GM13976 (cell line): ENCODE results near the gene RAB35.

Experiments
- DNase-seq: peaks from one replicate; pipeline ENCODE4 v3.0.0; 2012; ENCODE audit warnings: low spot score
- CTCF ChIP-seq: IDR thresholded peaks from 2 replicates; pipeline ENCODE4 v1.5.1; 2012; ENCODE audit warnings: borderline replicate concordance, mild to moderate bottlenecking; ENCODE audit not compliant: insufficient read depth; ENCODE audit errors: extremely low read depth, missing control alignments, control extremely low read depth
- in situ Hi-C: fragments of 300-500 bp; cut with MboI; formaldehyde crosslinking; loops from one replicate; pipeline ENCODE4 v1.12.0; 2022; ENCODE audit warnings: low sequenced_read_pairs, mixed read lengths, inconsistent platforms; ENCODE audit not compliant: unreplicated experiment

Gene RAB35

GRCh38 chr12:120119271-120119973, 2.9 kb upstream of the RAB35 start:
- in situ Hi-C loops, result no loop called here
- no peak for DNase-seq
- no peak for TF ChIP-seq CTCF

GRCh38 chr12:120118321-120119061, 1.9 kb upstream of the RAB35 start:
- TF ChIP-seq CTCF, result no peak
- DNase-seq, result no peak
- in situ Hi-C loops, result no loop called here

- in situ Hi-C loops, result no loop called here
- TF ChIP-seq CTCF, result no peak
- no peak for DNase-seq
Measured at GRCh38 chr12:120117961-120118320, 1.4 kb upstream of the RAB35 start.

- in situ Hi-C loops, result no loop called here
- no peak for TF ChIP-seq CTCF
Measured at GRCh38 chr12:120116792-120117651, 469 bp upstream of the RAB35 start.

GRCh38 chr12:120115692-120116440, 687 bp downstream of the RAB35 start:
- TF ChIP-seq CTCF, result no peak
- DNase-seq, result no peak
- in situ Hi-C loops, result no loop called here

More at GRCh38 chr12:120116792-120117651, 469 bp upstream of the RAB35 start:
- peak; percentile 97 for DNase-seq

- in situ Hi-C loops, result no loop called here
- DNase-seq, result no peak
- TF ChIP-seq CTCF, result no peak
Measured at GRCh38 chr12:120115066-120115465, 1.5 kb downstream of the RAB35 start.
